NCI-H748 (cell line): Measurements from ENCODE around the gene CTNNA2.
A peak's percentile ranks its signal among the peaks of the same experiment; 100 is the strongest.

Source experiments
- DNase-seq: peaks from one replicate; lab custom pipeline; 2025; ENCODE audit not compliant: unreplicated experiment; lab: John Stamatoyannopoulos, UW

Gene CTNNA2

GRCh38 chr2:80624062-80624461 is 1111.2 kb downstream of the CTNNA2 start:
- no peak for DNase-seq

GRCh38 chr2:80634590-80634989 is 1121.7 kb downstream of the CTNNA2 start:
- no peak for DNase-seq

DNA sequence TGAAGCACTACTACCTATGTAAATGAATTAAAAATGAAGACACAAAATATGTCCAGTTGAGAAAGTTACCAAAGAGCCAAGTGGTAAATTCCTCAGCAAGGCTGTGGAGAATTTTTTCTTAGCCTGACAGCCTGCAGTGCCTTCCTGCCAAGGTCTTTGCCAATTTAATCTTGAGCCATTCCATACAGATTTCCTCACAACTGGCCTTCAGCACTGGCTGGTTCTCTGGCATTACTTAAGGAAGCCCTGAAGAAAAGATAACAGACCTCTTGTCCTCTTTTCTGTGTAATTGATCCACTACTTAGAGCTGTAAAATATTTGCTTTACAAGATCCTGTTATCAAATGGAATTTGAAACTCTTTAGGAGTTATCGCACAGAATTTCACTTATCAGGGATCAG is 1125.9 kb downstream of the CTNNA2 start:
- no peak for DNase-seq

- DNase-seq: no peak
Observed at GRCh38 chr2:80642465-80642864, 1129.6 kb downstream of the CTNNA2 start.

- no peak for DNase-seq
Observed at GRCh38 chr2:80643598-80643997, 1130.7 kb downstream of the CTNNA2 start.

GRCh38 chr2:80651435-80651834 is 1138.6 kb downstream of the CTNNA2 start:
- no peak for DNase-seq

DNA sequence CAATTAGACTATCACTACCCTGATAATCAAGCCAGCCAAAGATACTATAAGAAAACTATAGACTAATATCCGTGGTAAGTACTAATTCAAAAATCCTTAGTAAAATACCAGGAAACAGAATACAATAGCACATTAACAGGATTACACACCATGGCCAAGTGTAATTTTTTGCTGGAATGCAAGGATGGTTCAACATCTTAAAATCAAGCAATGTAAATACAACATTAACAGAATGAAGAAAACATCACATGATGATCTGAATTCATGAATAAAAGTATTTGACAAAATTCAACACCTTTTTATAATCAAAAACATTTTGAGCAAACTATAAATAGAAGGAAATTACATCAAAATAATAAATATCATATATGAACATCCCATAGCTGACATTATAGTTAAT is 1142.4 kb downstream of the CTNNA2 start:
- DNase-seq: no peak

DNA sequence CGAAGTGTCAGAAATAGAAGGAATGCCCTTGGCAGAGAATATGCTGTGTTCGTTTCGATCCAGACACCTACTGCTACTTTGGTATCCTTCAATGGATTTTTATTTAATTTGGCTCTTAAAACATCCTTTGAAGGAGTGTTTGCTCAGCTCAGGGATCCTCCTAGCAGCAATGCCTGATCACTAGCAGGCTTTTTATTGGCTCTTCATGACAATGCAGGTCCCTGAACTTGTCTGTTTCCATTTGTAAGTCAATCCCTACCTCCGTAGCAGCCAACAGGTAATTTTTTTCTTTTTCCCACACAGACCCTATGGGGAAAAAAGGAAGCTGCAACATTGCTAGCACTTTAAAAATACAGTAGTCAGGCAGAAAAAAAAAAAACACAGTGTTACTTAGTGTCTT is 1157.9 kb downstream of the CTNNA2 start:
- peak; percentile 73 for DNase-seq

DNA sequence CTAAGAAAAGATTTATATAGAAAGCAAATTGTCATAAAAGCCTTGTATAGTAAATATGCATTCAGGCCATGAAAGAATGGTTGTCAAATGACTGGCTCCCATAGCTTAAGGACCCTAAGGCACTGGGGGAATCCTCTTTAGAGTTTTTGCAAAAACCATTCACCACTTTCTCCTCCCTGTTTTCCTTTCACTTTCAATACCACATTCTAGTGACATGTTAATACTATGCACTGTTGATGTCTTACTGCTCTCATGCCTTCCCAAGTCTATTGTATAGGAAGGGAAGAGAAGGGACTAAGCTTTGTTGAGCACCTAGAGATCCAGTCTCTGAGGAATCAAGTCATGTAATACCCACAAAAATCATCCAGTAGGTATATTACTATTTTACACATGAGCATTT is 1174.7 kb downstream of the CTNNA2 start:
- no peak for DNase-seq

DNA sequence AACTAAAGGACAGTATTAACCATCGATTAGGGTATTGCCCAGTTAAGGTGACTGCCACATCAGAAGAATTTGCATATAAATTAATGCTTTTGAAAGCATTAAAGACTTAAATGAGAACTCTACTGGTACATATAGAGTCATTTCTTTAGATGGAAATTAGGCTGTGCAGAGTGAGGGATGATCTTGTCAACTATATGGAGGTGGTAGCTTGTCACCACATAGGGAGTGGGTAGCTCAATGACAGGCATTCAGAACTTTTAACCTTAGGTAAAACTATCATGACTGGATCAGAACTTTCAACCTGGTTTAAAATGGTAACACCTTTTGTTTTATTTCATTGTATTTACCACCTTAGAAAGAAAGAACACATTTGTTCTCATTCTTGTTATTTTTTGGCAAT is 1176.3 kb downstream of the CTNNA2 start:
- no peak for DNase-seq
